Large intestine (tissue), 3 donors: ENCODE measurements around the gene PANX3. TPM values are rescaled to one million over a fixed set of nuclear protein-coding genes. Genes with fewer than 3 reads are reported as not detected.
"Not testable (repeated sequence)": the region's sequence is repeated elsewhere in the genome, so short reads cannot be mapped to it uniquely, and the experiment has no call there.

Experiments used
- DNase-seq, 2 donors: peaks; one replicate each; pipeline versions ENCODE4 v3.0.0 to v3.0.0-alpha.2; 2013
- H3K27ac ChIP-seq: one replicate; pipeline ENCODE4 v1.5.1; 2013; ENCODE audit warnings: low read length
- H3K27me3 ChIP-seq: 2 replicates; pipeline ENCODE4 v1.6.1; 2013; ENCODE audit warnings: low read length; ENCODE audit not compliant: control insufficient read depth, insufficient read depth
- H3K36me3 ChIP-seq: 2 replicates; pipeline ENCODE4 v1.6.1; 2013; ENCODE audit warnings: low read length; ENCODE audit not compliant: control insufficient read depth, insufficient read depth
- H3K4me1 ChIP-seq: one replicate; pipeline ENCODE4 v1.6.1; 2013; ENCODE audit warnings: low read length; ENCODE audit not compliant: control insufficient read depth, insufficient read depth
- H3K4me3 ChIP-seq: one replicate; pipeline ENCODE4 v1.5.1; 2013; ENCODE audit warnings: low read length
- H3K9me3 ChIP-seq: one replicate; pipeline ENCODE4 v1.6.1; 2013; ENCODE audit warnings: mild to moderate bottlenecking, low read depth, low read length, moderate library complexity; ENCODE audit not compliant: control insufficient read depth
- WGBS: methylation state at CpG from one replicate; pipeline ENCODE4 v1.1.5; 2013; ENCODE audit warnings: low lambda C conversion rate; ENCODE audit not compliant: insufficient coverage; 5-methylcytosine and 5-hydroxymethylcytosine counted together
- polyA plus RNA-seq: library from polyadenylated mRNA; unstranded; fragments of 120-200 nt; gene quantifications from one replicate; pipeline ENCODE4 v1.2.1, GENCODE V29; 2013

Gene PANX3
- polyA plus RNA-seq, 1 donor, result 0.03 TPM

DNA sequence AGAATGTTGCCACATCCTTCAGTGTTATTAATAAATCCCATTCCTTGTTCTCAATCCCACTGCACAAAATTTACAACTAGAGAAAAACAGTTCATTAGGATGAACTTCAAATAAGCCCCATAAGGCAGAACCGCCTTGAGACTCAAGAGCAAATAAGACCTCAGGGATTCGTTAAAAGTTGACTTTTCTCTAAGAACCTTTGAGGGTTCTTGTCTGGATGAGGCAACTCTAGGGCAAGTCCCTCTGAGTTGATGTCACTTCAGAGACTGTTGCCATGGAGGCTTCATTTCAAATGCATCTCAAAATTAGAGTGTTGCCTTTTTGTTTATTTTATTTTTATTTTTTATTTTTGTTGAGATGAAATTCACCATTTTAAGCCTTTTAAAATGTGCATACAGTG, 19.8 kb upstream of the PANX3 start:
- no CpG with 5 or more reads among the region's 2 CpGs for WGBS
- peaks cover 2% of the 10 kb centered on the region for H3K27me3 ChIP-seq
- H3K4me1 ChIP-seq, result no peaks in the 10 kb centered on the region
- no peak overlapping the region for H3K4me3 ChIP-seq
- H3K27ac ChIP-seq, result no peak overlapping the region
- H3K36me3 ChIP-seq, result no peaks in the 10 kb centered on the region
- H3K9me3 ChIP-seq, result no peaks in the 10 kb centered on the region
- DNase-seq, result no peak

- Histone ChIP-seq H3K9me3 (no peaks in the 10 kb centered on the region), H3K27me3 (peaks cover 2% of the 10 kb centered on the region), H3K4me1 (no peaks in the 10 kb centered on the region), H3K4me3 (no peak overlapping the region), H3K36me3 (no peaks in the 10 kb centered on the region), H3K27ac (no peak overlapping the region)
- no CpG with 5 or more reads among the region's 6 CpGs for WGBS
- no peak for DNase-seq
Measured at GRCh38 chr11:124592627-124593026, 18.6 kb upstream of the PANX3 start.

DNA sequence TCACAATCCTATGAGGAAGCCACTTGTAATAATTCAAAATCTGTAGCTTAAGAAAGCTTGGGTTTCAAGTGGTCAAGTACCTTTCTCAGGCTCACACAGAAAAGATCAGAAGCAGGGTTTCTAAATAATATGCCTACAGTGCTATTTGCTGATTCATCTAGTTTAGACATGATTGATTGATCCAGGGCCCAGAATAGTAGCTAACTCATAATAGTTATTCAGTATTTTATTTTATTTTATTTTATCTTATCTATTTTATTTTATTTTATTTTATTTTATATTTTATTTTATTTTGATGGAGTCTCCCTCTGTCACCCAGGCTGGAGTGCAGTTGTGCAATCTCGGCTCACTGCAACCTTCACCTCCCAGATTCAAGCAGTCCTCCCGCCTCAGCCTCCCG, 15.9 kb upstream of the PANX3 start:
- no CpG with 5 or more reads among the region's 3 CpGs for WGBS
- Histone ChIP-seq H3K36me3 (no peaks in the 10 kb centered on the region), H3K9me3 (no peaks in the 10 kb centered on the region), H3K27me3 (peaks cover 5% of the 10 kb centered on the region), H3K4me1 (no peaks in the 10 kb centered on the region), H3K27ac (no peak overlapping the region), H3K4me3 (no peak overlapping the region)
- DNase-seq, result no peak

GRCh38 chr11:124597626-124598025, 13.6 kb upstream of the PANX3 start:
- no peak for DNase-seq
- no peaks in the 10 kb centered on the region for H3K36me3 ChIP-seq
- H3K4me3 ChIP-seq, result no peak overlapping the region
- peaks cover 3% of the 10 kb centered on the region for H3K27me3 ChIP-seq
- H3K27ac ChIP-seq, result no peak overlapping the region
- H3K4me1 ChIP-seq, result no peaks in the 10 kb centered on the region
- no peaks in the 10 kb centered on the region for H3K9me3 ChIP-seq

GRCh38 chr11:124600621-124601320, 10.5 kb upstream of the PANX3 start:
- Histone ChIP-seq H3K36me3 (no peaks in the 10 kb centered on the region), H3K4me1 (no peaks in the 10 kb centered on the region), H3K9me3 (no peaks in the 10 kb centered on the region), H3K4me3 (no peak overlapping the region), H3K27ac (no peak overlapping the region), H3K27me3 (peaks cover 3% of the 10 kb centered on the region)
- DNase-seq, result no peak
- no CpG with 5 or more reads among the region's 5 CpGs for WGBS

DNA sequence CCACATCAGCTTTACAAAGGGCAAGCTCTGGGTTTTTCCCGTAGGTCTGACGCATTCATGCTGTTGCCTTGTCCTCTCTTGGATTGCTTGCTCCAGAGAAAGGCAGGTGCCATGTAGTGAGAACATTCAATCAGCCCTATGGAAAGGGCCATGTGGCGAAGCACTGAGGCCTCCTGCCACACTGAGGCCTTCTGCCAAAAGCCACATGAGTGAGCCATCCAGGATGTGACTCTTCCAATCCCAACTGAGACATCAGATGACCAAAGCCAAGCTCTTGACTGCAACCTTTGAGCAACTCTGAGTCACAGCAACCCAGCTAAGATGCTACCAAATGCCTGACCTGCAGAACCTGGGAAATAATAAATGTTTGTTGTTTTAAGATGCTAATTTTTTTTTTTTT, 9.0 kb upstream of the PANX3 start:
- no peaks in the 10 kb centered on the region for H3K9me3 ChIP-seq
- peaks cover 3% of the 10 kb centered on the region for H3K27me3 ChIP-seq
- no peaks in the 10 kb centered on the region for H3K36me3 ChIP-seq
- no peak for DNase-seq
- H3K27ac ChIP-seq, result no peak overlapping the region
- WGBS, result no CpG with 5 or more reads among the region's 3 CpGs
- H3K4me3 ChIP-seq, result no peak overlapping the region
- H3K4me1 ChIP-seq, result no peaks in the 10 kb centered on the region

- no CpG with 5 or more reads among the region's 3 CpGs for WGBS
- not testable (repeated sequence) for H3K27me3 ChIP-seq, DNase-seq, H3K4me1 ChIP-seq, H3K27ac ChIP-seq, H3K4me3 ChIP-seq, H3K9me3 ChIP-seq, H3K36me3 ChIP-seq
Measured at GRCh38 chr11:124602723-124603122, 8.5 kb upstream of the PANX3 start.

GRCh38 chr11:124605719-124606118, 5.5 kb upstream of the PANX3 start:
- Histone ChIP-seq H3K4me1 (no peaks in the 10 kb centered on the region), H3K9me3 (no peaks in the 10 kb centered on the region), H3K36me3 (no peaks in the 10 kb centered on the region), H3K27ac (no peak overlapping the region), H3K4me3 (no peak overlapping the region), H3K27me3 (no peaks in the 10 kb centered on the region)
- DNase-seq, result no peak
- WGBS, result no CpG with 5 or more reads among the region's 3 CpGs

DNA sequence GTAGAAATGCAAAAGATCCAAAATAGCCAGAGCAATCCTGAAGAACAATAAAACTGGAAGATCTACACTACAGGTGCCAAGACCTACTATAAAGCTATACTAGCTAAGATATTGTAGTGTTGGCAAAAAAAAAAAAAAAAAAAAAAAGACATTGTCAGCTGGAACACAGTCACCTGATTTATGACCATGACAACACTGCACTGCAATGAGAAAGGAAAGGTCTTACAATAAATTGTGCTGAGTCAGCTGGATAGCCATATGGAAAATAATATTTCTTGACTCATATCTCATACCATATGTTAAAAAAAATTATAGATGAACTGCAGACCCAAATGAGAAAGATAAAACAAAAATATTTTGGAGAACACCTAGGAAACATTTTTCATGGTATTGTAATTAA, 3.1 kb upstream of the PANX3 start:
- Histone ChIP-seq H3K4me1 (no peaks in the 10 kb centered on the region), H3K4me3 (no peak overlapping the region), H3K9me3 (no peaks in the 10 kb centered on the region), H3K27ac (no peak overlapping the region), H3K36me3 (no peaks in the 10 kb centered on the region), H3K27me3 (peaks cover 5% of the 10 kb centered on the region)
- peak; percentile 33 to 60 for DNase-seq

- no peak overlapping the region for H3K4me3 ChIP-seq
- WGBS, result no CpG with 5 or more reads among the region's 2 CpGs
- no peaks in the 10 kb centered on the region for H3K36me3 ChIP-seq
- no peak overlapping the region for H3K27ac ChIP-seq
- H3K9me3 ChIP-seq, result no peaks in the 10 kb centered on the region
- peaks cover 7% of the 10 kb centered on the region for H3K27me3 ChIP-seq
- DNase-seq, result no peak
- no peaks in the 10 kb centered on the region for H3K4me1 ChIP-seq
Measured at GRCh38 chr11:124610295-124610694, 933 bp upstream of the PANX3 start.

- Histone ChIP-seq H3K36me3 (no peaks in the 10 kb centered on the region), H3K9me3 (no peaks in the 10 kb centered on the region), H3K27ac (no peak overlapping the region), H3K4me1 (no peaks in the 10 kb centered on the region), H3K27me3 (peaks cover 10% of the 10 kb centered on the region), H3K4me3 (no peak overlapping the region)
- no peak for DNase-seq
- no CpG with 5 or more reads among the region's 3 CpGs for WGBS
Measured at GRCh38 chr11:124612045-124612444, 817 bp downstream of the PANX3 start.
